Heart right ventricle (tissue), 16 donors: Measurements from ENCODE around the gene RNF207. TPM values are rescaled to one million over a fixed set of nuclear protein-coding genes. Genes with fewer than 3 reads are reported as not detected.

Experiments used
- ATAC-seq, 8 donors: fragments of 200-7000 bp; cut with Tn5 transposase; one replicate each; pipeline ENCODE4 v1.9.1; 2020; ENCODE audit warnings: mild to moderate bottlenecking in 8 of 8, moderate library complexity in 8 of 8, moderate number of reproducible peaks in 1 of 8
- DNase-seq, 2 donors: peaks; one replicate each; pipeline ENCODE4 v3.0.0-alpha.2; 2020
- H3K27ac ChIP-seq, 10 donors: fragments of 200-600 bp; sonication (generic) in 2 of 10; one replicate each; pipeline versions ENCODE4 v1.5.0 to v1.8.0; 2020 to 2022; ENCODE audit warnings: mild to moderate bottlenecking in 3 of 10
- H3K27me3 ChIP-seq, 7 donors: fragments of 200-600 bp; one replicate each; pipeline ENCODE4 v1.8.0; 2021 to 2022; ENCODE audit warnings: mild to moderate bottlenecking in 2 of 7
- H3K36me3 ChIP-seq, 9 donors: fragments of 200-600 bp; sonication (generic) in 1 of 9; one replicate each; pipeline versions ENCODE4 v1.5.0 to v1.8.0; 2020 to 2022; ENCODE audit warnings: mild to moderate bottlenecking in 2 of 9
- H3K4me1 ChIP-seq, 9 donors: fragments of 200-600 bp; sonication (generic) in 1 of 9; one replicate each; pipeline versions ENCODE4 v1.5.0 to v1.8.0; 2020 to 2022; ENCODE audit warnings: mild to moderate bottlenecking in 4 of 9
- H3K4me3 ChIP-seq, 10 donors: fragments of 200-600 bp; sonication (generic) in 2 of 10; one replicate each; pipeline versions ENCODE4 v1.5.0 to v1.8.0; 2020 to 2022; ENCODE audit warnings: mild to moderate bottlenecking in 7 of 10, moderate library complexity in 2 of 10
- H3K9me3 ChIP-seq, 11 donors: fragments of 200-600 bp in 10 of 11; sonication (generic) in 2 of 11; one replicate each; pipeline versions ENCODE4 v1.5.0 to v1.8.0; 2013 to 2022; ENCODE audit warnings: mild to moderate bottlenecking in 2 of 11, control low read depth in 1 of 11, moderate library complexity in 1 of 11
- WGBS, 2 donors: extraction: QIAGEN DNeasy Blood & Tissue Kit; methylation state at CpG; one replicate each; pipeline ENCODE4 v1.1.7; 2013; ENCODE audit warnings: inconsistent platforms in 1 of 2; 5-methylcytosine and 5-hydroxymethylcytosine counted together
- intact Hi-C, 10 donors: fragments of 100-400 bp; cut with DNase I; formaldehyde crosslinking; loops; one replicate each; pipeline versions ENCODE4 v1.11.1 to v1.14.2; 2022
- polyA plus RNA-seq, 2 donors: library from polyadenylated mRNA; stranded (reverse); fragments of 200-250 nt; gene quantifications; one replicate each; pipeline ENCODE4 v1.2.3, GENCODE V29; 2013
- total RNA-seq, 10 donors: library from RNA; stranded (reverse); fragmentation: NEBNext Ultra II Directional in 3 of 10; extraction: Animal tissue kit (Norgen Biotek cat#: 25700) in 3 of 10; gene quantifications; one replicate each; pipeline versions ENCODE4 v1.2.1 to v1.2.4, GENCODE V29; 2021 to 2023
- TF ChIP-seq, protein P1 (sequence below), 9 donors: fragments of 200-600 bp; sonication (generic) in 2 of 9; IDR thresholded peaks; one replicate each; pipeline versions ENCODE4 v1.5.0 to v1.8.0; 2021 to 2022; ENCODE audit warnings: antibody characterized with exemption in 9 of 9, mild to moderate bottlenecking in 5 of 9, moderate library complexity in 1 of 9
- donor health status: Arrhythmogenic right ventricular cardiomyopathy.
- donor health status: ischemic (EF 13 %, LVEDD 7.1; RV severe dilation, severe dysfunction).
- donor health status: healthy with polysubstance abuse.
- donor health status: DM: no; HTN: yes; CAD: no.
- donor health status: DM: no; HTN: no; CAD: no.
- donor health status: ischemic (EF 25% LVEDD 6.9; RV normal size, moderate dysfunction).
- donor health status: ischemic (EF 25% LVEDD 5.7; RV mildly dilated, moderate dysfunction).
- donor health status: healthy.
- donor health status: DM: yes; HTN: yes; CAD: no.
- donor health status: Ischemic cardiomyopathy.
- donor health status: ischemic (EF 35%, LVEDD 5.7; RV mildly dilated, moderate dysfunction).
- donor health status: nonischemic (EF 11% LVEDD 7.7; RV severe dilation, severe dysfunction).
- donor health status: DM: yes; HTN: yes; CAD: no.
- donor health status: PGD.
- donor health status: ischemic (EF 29% LVEDD 5.4; RV normal size, mild dysfunction).
- donor health status: nonischemic (EF 23%, LVEDD 6.1; RV moderate dilation, normal function).

Gene RNF207
- total and polyA plus RNA-seq, 12 donors, result 16.2 to 183 (median 67.4) TPM

DNA sequence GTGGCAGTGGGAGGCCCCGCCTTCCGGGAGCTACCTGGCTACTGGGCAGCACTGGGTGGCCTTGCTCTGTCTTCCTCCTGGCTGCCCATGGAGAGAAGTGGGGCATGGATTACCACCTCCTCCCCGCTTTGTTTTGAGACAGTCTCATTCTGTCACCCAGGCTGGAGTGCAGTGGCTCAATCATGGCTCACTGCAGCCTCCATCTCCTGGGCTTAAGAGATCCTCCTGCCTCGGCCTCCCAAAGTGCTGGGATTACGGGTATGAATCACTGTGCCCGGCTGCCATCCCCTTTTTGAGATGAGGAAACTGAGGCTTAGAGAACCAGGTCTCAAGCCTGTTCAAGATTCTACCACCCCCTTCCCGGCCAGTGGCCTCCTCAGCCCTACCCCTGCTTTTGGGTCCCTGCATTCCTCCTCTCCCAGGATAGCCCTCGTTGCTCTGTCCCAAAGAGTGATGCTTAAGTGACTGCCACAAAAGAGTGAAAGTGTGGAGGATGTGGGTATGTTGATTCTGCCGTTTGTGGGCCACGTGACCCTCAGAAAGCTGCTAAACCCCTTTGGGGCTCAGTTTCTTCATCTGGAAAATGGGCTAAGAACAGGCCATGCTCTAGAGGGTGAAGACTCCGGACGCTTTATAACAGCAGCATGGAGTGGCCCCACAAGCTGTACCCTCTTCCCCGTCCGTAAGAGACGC, 45.9 kb downstream of the RNF207 start:
- Histone ChIP-seq H3K4me1 (peaks cover 0 to 14% (median 7%) of the 10 kb centered on the region in 9 donors), H3K36me3 (peaks cover 0 to 5% (median 0%) of the 10 kb centered on the region in 9 donors), H3K27ac (no peak overlapping the region), H3K4me3 (no peak overlapping the region), H3K9me3 (no peaks in the 10 kb centered on the region), H3K27me3 (peaks cover 4 to 55% (median 54%) of the 10 kb centered on the region in 7 donors)
- DNase-seq (no peak), ATAC-seq (no peak)
- intact Hi-C loops, result loop anchor here in 3 of 10 donors (5.0 to 10.0 kb wide), 3 partner anchors 143 to 165 kb away; partner anchors contain the start of genes ACOT7 (in 1 of the 3) and HES2 (in 1 of the 3)
- WGBS, 2 donors, result 79 to 80% methylated on average over 15 of the region's 15 CpGs
- TF ChIP-seq, protein P1, sequence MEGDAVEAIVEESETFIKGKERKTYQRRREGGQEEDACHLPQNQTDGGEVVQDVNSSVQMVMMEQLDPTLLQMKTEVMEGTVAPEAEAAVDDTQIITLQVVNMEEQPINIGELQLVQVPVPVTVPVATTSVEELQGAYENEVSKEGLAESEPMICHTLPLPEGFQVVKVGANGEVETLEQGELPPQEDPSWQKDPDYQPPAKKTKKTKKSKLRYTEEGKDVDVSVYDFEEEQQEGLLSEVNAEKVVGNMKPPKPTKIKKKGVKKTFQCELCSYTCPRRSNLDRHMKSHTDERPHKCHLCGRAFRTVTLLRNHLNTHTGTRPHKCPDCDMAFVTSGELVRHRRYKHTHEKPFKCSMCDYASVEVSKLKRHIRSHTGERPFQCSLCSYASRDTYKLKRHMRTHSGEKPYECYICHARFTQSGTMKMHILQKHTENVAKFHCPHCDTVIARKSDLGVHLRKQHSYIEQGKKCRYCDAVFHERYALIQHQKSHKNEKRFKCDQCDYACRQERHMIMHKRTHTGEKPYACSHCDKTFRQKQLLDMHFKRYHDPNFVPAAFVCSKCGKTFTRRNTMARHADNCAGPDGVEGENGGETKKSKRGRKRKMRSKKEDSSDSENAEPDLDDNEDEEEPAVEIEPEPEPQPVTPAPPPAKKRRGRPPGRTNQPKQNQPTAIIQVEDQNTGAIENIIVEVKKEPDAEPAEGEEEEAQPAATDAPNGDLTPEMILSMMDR (IDR thresholded peaks at IDR 0.05), result no peak

DNA sequence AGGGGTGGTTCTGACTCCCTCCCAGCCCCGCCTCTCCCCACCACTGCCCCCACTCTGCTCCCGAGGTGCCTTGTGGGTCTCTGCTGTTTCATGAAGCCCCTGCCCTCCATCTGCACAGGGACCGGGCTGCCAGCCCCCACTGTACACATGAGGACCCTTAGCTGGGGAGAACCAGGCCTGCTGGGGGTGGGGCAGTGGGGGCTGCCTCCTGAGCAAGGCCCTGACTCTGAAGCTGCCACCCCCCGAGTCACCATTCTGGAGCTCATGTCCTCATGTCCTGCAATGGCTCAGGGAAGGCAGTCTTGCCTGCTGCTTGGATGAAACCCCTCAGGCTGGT, 46.4 kb downstream of the RNF207 start:
- H3K4me3 ChIP-seq, result no peak overlapping the region
- no peaks in the 10 kb centered on the region for H3K9me3 ChIP-seq
- H3K4me1 ChIP-seq, result peaks cover 0 to 11% (median 5%) of the 10 kb centered on the region in 9 donors
- peaks cover 4 to 50% (median 48%) of the 10 kb centered on the region in 7 donors for H3K27me3 ChIP-seq
- peaks cover 0 to 5% (median 0%) of the 10 kb centered on the region in 9 donors for H3K36me3 ChIP-seq
- intact Hi-C loops, result loop anchor here in 3 of 10 donors (5.0 to 10.0 kb wide), 3 partner anchors 142 to 165 kb away; partner anchors contain the start of genes ACOT7 (in 1 of the 3) and HES2 (in 1 of the 3)
- ATAC-seq, result no peak
- TF ChIP-seq, protein P1 (IDR thresholded peaks at IDR 0.05), result no peak
- no peak overlapping the region for H3K27ac ChIP-seq
- WGBS, 2 donors, result 84 to 85% methylated on average over 4 of the region's 4 CpGs
- DNase-seq, result no peak

DNA sequence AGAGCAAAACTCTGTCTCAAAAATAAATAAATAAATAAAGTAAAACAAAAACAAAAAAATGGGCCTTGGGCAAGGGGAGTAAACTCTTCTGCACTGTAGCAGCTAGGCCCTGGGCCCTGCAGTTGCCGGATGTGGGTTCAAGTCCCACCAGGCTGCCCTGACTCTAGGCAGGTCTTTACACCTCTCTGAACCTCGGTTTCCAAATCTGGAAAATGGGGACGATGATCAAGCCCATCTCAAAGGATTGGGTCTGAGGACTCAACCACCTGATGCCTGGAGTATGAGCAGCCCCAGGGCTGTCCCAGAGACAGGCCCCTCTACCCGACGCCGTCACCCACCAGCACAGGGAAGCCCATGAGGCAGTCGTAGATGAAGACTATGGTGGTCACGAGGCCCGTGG, 47.5 kb downstream of the RNF207 start:
- H3K27me3 ChIP-seq, result peaks cover 4 to 46% (median 39%) of the 10 kb centered on the region in 7 donors
- H3K27ac ChIP-seq, result no peak overlapping the region
- WGBS, 2 donors, result 95 to 96% methylated on average over 9 of the region's 9 CpGs
- no peak for ATAC-seq
- H3K4me3 ChIP-seq, result no peak overlapping the region
- intact Hi-C loops, result loop anchor here in 3 of 10 donors (5.0 to 10.0 kb wide), 3 partner anchors 141 to 164 kb away; partner anchors contain the start of genes ACOT7 (in 1 of the 3) and HES2 (in 1 of the 3)
- no peak for DNase-seq
- H3K36me3 ChIP-seq, result peaks cover 0 to 5% (median 0%) of the 10 kb centered on the region in 9 donors
- peaks cover 0 to 11% (median 5%) of the 10 kb centered on the region in 9 donors for H3K4me1 ChIP-seq
- H3K9me3 ChIP-seq, result no peaks in the 10 kb centered on the region
- TF ChIP-seq, protein P1 (IDR thresholded peaks at IDR 0.05), result no peak

DNA sequence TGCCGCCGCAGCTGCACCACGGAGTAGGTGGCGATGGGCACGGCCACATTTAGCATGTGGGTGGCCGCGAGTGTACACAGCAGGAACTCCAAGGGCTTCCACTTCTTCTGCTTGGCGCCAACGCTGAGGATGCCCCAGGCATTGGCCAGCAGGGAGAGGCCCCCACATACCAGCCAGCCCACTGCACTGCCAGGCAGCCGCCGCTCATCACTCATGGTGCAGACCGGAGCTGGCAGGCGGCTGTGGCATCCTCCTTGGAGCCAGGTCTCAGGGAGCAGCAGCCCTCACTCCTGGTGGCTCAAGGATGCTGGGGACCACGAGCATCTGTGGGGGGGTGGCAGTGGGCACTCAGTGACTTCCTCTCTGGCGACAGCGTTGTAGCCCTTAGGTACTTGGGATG, 48.8 kb downstream of the RNF207 start:
- peaks cover 0 to 5% (median 0%) of the 10 kb centered on the region in 9 donors for H3K36me3 ChIP-seq
- H3K9me3 ChIP-seq, result no peaks in the 10 kb centered on the region
- H3K4me1 ChIP-seq, result peaks cover 2 to 9% (median 5%) of the 10 kb centered on the region in 9 donors
- 89 to 90% methylated on average over 16 of the region's 16 CpGs for WGBS, 2 donors
- TF ChIP-seq, protein P1 (IDR thresholded peaks at IDR 0.05), result no peak
- ATAC-seq (no peak), DNase-seq (no peak)
- H3K27ac ChIP-seq, result no peak overlapping the region
- intact Hi-C loops, result loop anchor here in 3 of 10 donors (5.0 to 10.0 kb wide), 3 partner anchors 140 to 163 kb away; partner anchors contain the start of genes ACOT7 (in 1 of the 3) and HES2 (in 1 of the 3)
- no peak overlapping the region for H3K4me3 ChIP-seq
- H3K27me3 ChIP-seq, result peaks cover 0 to 47% (median 34%) of the 10 kb centered on the region in 7 donors
